A673 (cell line): ENCODE data around the gene NECTIN4.

ENCODE experiments used
- EZH2 ChIP-seq: fragments of 200-600 bp; sonication (generic); IDR thresholded peaks from 2 replicates; pipeline ENCODE4 v1.6.1; 2017; ENCODE audit warnings: borderline replicate concordance, low read depth, mild to moderate bottlenecking, mixed read lengths, antibody characterized with exemption, low read length; ENCODE audit not compliant: poor library complexity, severe bottlenecking
- TF ChIP-seq, protein P1 (sequence below): fragments of 300-800, 200-600 bp; sonication (generic); conservative IDR thresholded peaks from 2 replicates; pipeline ENCODE4 v1.5.1; 2017; ENCODE audit warnings: low read depth, mild to moderate bottlenecking, antibody characterized with exemption, low read length, moderate library complexity, mixed read lengths

DNA sequence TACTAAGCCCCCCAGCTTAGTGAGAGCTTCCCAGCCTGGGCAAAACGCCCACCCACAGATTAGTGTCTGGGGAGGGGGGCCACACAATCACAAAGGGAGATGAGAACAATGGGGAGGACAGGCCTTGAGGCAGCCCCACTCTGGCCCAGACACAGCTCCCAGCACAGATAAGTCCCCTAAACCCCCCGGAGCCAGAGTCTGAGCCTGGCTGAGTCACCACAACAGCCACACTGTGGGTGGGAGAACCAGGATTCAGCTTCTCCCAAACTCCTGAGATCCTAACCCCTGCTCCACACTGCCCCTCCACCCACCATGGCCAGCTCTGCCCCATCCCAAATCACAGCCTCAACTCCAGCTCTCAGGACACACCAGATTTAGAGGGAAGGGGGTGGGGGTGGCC lies 4.2 kb downstream of the NECTIN4 start:
- TF ChIP-seq, protein P1, sequence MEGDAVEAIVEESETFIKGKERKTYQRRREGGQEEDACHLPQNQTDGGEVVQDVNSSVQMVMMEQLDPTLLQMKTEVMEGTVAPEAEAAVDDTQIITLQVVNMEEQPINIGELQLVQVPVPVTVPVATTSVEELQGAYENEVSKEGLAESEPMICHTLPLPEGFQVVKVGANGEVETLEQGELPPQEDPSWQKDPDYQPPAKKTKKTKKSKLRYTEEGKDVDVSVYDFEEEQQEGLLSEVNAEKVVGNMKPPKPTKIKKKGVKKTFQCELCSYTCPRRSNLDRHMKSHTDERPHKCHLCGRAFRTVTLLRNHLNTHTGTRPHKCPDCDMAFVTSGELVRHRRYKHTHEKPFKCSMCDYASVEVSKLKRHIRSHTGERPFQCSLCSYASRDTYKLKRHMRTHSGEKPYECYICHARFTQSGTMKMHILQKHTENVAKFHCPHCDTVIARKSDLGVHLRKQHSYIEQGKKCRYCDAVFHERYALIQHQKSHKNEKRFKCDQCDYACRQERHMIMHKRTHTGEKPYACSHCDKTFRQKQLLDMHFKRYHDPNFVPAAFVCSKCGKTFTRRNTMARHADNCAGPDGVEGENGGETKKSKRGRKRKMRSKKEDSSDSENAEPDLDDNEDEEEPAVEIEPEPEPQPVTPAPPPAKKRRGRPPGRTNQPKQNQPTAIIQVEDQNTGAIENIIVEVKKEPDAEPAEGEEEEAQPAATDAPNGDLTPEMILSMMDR, result no peak
- TF ChIP-seq EZH2, result no peak
